Spleen (tissue), 11 donors: ENCODE results near the gene MID1. TPM values are rescaled to one million over a fixed set of nuclear protein-coding genes. Genes with fewer than 3 reads are reported as not detected.

Source experiments
- DNase-seq: peaks from one replicate; pipeline ENCODE4 v3.0.0-alpha.2; 2020
- H3K27ac ChIP-seq, 8 donors: fragments of 200-600 bp; sonication (generic) in 7 of 8; 1 replicate in 4 of 8; 2 replicates in 4 of 8; pipeline versions ENCODE4 v1.5.0 to v1.8.0; 2016 to 2021; ENCODE audit warnings: inconsistent platforms in 4 of 8, mild to moderate bottlenecking in 4 of 8, moderate library complexity in 1 of 8
- H3K27me3 ChIP-seq, 7 donors: fragments of 200-600 bp; sonication (generic) in 6 of 7; replicated peaks in 1 of 7; 1 replicate in 4 of 7; 2 replicates in 3 of 7; pipeline versions ENCODE4 v1.5.0 to v1.8.0; 2016 to 2021; ENCODE audit warnings: inconsistent platforms in 3 of 7, mild to moderate bottlenecking in 1 of 7
- H3K36me3 ChIP-seq, 6 donors: fragments of 200-600 bp; sonication (generic) in 5 of 6; 1 replicate in 4 of 6; 2 replicates in 2 of 6; pipeline versions ENCODE4 v1.5.0 to v1.8.0; 2016 to 2021; ENCODE audit warnings: inconsistent platforms in 2 of 6
- H3K4me1 ChIP-seq, 6 donors: fragments of 200-600 bp; sonication (generic) in 5 of 6; 1 replicate in 3 of 6; 2 replicates in 3 of 6; pipeline versions ENCODE4 v1.5.0 to v1.8.0; 2016 to 2021; ENCODE audit warnings: inconsistent platforms in 3 of 6
- H3K4me3 ChIP-seq, 8 donors: fragments of 200-600 bp; sonication (generic) in 7 of 8; 1 replicate in 4 of 8; 2 replicates in 4 of 8; pipeline versions ENCODE4 v1.5.0 to v1.8.0; 2016 to 2021; ENCODE audit warnings: inconsistent platforms in 4 of 8, mild to moderate bottlenecking in 4 of 8, moderate library complexity in 2 of 8
- H3K9me3 ChIP-seq, 8 donors: fragments of 200-600 bp; sonication (generic) in 7 of 8; 1 replicate in 4 of 8; 2 replicates in 4 of 8; pipeline versions ENCODE4 v1.5.0 to v1.8.0; 2016 to 2021; ENCODE audit warnings: inconsistent platforms in 4 of 8
- POLR2A ChIP-seq, 3 donors: fragments of 450-650 bp; IDR thresholded peaks; one replicate each; pipeline ENCODE4 v1.5.1; 2017; ENCODE audit warnings: antibody characterized with exemption in 3 of 3, mild to moderate bottlenecking in 1 of 3
- POLR2AphosphoS5 ChIP-seq, 3 donors: sonication (generic); formaldehyde crosslinking; IDR thresholded peaks; one replicate each; pipeline ENCODE4 v1.5.1; 2017; ENCODE audit warnings: antibody characterized with exemption in 3 of 3
- WGBS, 5 donors: extraction: QIAGEN DNeasy Blood & Tissue Kit in 3 of 5; methylation state at CpG; one replicate each; pipeline versions ENCODE4 v1.1.5 to v1.1.7; 2013 to 2018; 5-methylcytosine and 5-hydroxymethylcytosine counted together
- intact Hi-C: fragments of 100-400 bp; cut with DNase I; formaldehyde crosslinking; loops from one replicate; pipeline ENCODE4 v1.15.0; 2023; ENCODE audit warnings: low total_unique reads
- polyA plus RNA-seq, 3 donors: library from polyadenylated mRNA; stranded (reverse); fragments of 200-250 nt; gene quantifications; one replicate each; pipeline ENCODE4 v1.2.1, GENCODE V29; 2013
- total RNA-seq, 7 donors: library from RNA; depleted of rRNA in 3 of 7; stranded (reverse); fragments of >200 nt in 3 of 7; fragmentation: NEBNext Ultra II Directional in 4 of 7; extraction: Animal tissue kit (Norgen Biotek cat#: 25700) in 4 of 7; gene quantifications; one replicate each; pipeline versions ENCODE4 v1.1.0 to v1.2.1, GENCODE V29; 2016 to 2021
- TF ChIP-seq, protein P1 (sequence below), 11 experiments: fragments of 200-600 bp in 7 of 11; fragments of 450-650 bp in 4 of 11; sonication (generic) in 4 of 11; IDR thresholded peaks in 8 of 11; conservative IDR thresholded peaks in 3 of 11; 1 replicate in 7 of 11; 2 replicates in 4 of 11; pipeline versions ENCODE4 v1.4.0 to v1.8.0; 2016 to 2021; ENCODE audit warnings: antibody characterized with exemption in 11 of 11, inconsistent platforms in 4 of 11, mild to moderate bottlenecking in 1 of 11
- donor health status: healthy with polysubstance abuse.
- donor health status: DM: no; HTN: no; CAD: no; lungs with moderate emphysema.
- donor health status: DM: no; HTN: no; CAD: no.
- donor health status: Bipolar disorder and iron deficiency.
- donor health status: healthy.
- donor health status: DM: no; HTN: no; CAD: no.
- donor health status: DM: yes; HTN: yes; CAD: no.

Gene MID1
- total and polyA plus RNA-seq, 10 donors: 0.24 to 4.4 (median 2.7) TPM

GRCh38 chrX:10415306-10416001, 204.9 kb downstream of the MID1 start:
- TF ChIP-seq POLR2A (IDR thresholded peaks at IDR 0.05) (no peak), POLR2AphosphoS5 (IDR thresholded peaks at IDR 0.05) (no peak)
- TF ChIP-seq, protein P1, sequence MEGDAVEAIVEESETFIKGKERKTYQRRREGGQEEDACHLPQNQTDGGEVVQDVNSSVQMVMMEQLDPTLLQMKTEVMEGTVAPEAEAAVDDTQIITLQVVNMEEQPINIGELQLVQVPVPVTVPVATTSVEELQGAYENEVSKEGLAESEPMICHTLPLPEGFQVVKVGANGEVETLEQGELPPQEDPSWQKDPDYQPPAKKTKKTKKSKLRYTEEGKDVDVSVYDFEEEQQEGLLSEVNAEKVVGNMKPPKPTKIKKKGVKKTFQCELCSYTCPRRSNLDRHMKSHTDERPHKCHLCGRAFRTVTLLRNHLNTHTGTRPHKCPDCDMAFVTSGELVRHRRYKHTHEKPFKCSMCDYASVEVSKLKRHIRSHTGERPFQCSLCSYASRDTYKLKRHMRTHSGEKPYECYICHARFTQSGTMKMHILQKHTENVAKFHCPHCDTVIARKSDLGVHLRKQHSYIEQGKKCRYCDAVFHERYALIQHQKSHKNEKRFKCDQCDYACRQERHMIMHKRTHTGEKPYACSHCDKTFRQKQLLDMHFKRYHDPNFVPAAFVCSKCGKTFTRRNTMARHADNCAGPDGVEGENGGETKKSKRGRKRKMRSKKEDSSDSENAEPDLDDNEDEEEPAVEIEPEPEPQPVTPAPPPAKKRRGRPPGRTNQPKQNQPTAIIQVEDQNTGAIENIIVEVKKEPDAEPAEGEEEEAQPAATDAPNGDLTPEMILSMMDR (IDR thresholded peaks at IDR 0.05 in 8 of 11, conservative IDR thresholded peaks at IDR 0.05 in 3 of 11): no peak
- WGBS, 5 donors: 69 to 86% (median 80%) methylated on average over 9 of the region's 9 CpGs
- H3K27ac ChIP-seq: no peak overlapping the region
- no peak for DNase-seq
- H3K4me1 ChIP-seq: no peaks in the 10 kb centered on the region
- no peaks in the 10 kb centered on the region for H3K9me3 ChIP-seq
- no peaks in the 10 kb centered on the region for H3K27me3 ChIP-seq
- intact Hi-C loops: no loop called here
- no peaks in the 10 kb centered on the region for H3K36me3 ChIP-seq
- H3K4me3 ChIP-seq: no peak overlapping the region

DNA sequence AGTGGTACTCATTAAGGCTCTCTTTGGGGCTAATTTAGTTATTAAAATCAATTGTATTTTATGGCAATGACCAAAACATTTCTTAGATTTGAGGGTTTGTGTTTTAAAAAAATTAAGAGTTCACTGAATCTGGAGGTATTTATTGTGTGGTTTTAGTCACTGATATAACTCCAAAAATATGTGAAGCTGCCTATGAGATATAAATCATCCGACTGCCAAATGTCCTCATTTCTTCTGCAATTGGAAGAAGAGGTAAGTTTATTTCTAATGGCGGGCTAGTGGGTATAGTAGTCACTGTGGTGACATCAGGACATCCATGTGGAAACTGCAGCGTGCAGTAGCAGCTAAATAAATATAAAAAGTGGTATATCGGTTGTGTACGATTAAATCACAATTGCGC, 205.5 kb downstream of the MID1 start:
- no peaks in the 10 kb centered on the region for H3K27me3 ChIP-seq
- H3K36me3 ChIP-seq: no peaks in the 10 kb centered on the region
- intact Hi-C loops: no loop called here
- TF ChIP-seq, protein P1 (IDR thresholded peaks at IDR 0.05 in 8 of 11, conservative IDR thresholded peaks at IDR 0.05 in 3 of 11): no peak
- no peak for TF ChIP-seq POLR2A (IDR thresholded peaks at IDR 0.05)
- no peak for TF ChIP-seq POLR2AphosphoS5 (IDR thresholded peaks at IDR 0.05)
- no peaks in the 10 kb centered on the region for H3K9me3 ChIP-seq
- no peak for DNase-seq
- WGBS, 5 donors: 78 to 98% (median 90%) methylated on average over 6 of the region's 6 CpGs
- no peak overlapping the region for H3K27ac ChIP-seq
- no peaks in the 10 kb centered on the region for H3K4me1 ChIP-seq
- no peak overlapping the region for H3K4me3 ChIP-seq

- intact Hi-C loops: no loop called here
- H3K4me3 ChIP-seq: no peak overlapping the region
- 87 to 95% (median 94%) methylated on average over 9 of the region's 9 CpGs for WGBS, 5 donors
- DNase-seq: no peak
- no peaks in the 10 kb centered on the region for H3K9me3 ChIP-seq
- H3K27me3 ChIP-seq: no peaks in the 10 kb centered on the region
- TF ChIP-seq POLR2AphosphoS5 (IDR thresholded peaks at IDR 0.05): no peak
- TF ChIP-seq POLR2A (IDR thresholded peaks at IDR 0.05): no peak
- TF ChIP-seq, protein P1 (IDR thresholded peaks at IDR 0.05 in 8 of 11, conservative IDR thresholded peaks at IDR 0.05 in 3 of 11): no peak
- no peaks in the 10 kb centered on the region for H3K36me3 ChIP-seq
- H3K4me1 ChIP-seq: no peaks in the 10 kb centered on the region
- H3K27ac ChIP-seq: no peak overlapping the region
These were observed 206.1 kb downstream of the MID1 start for GRCh38 chrX:10414156-10414824.

GRCh38 chrX:10404436-10404835, 215.9 kb downstream of the MID1 start:
- no peak for DNase-seq

More at GRCh38 chrX:10404436-10404835, 215.9 kb downstream of the MID1 start:
- H3K4me1 ChIP-seq: no peaks in the 10 kb centered on the region
- H3K4me3 ChIP-seq: no peak overlapping the region
- H3K9me3 ChIP-seq: peaks cover 0 to 7% (median 0%) of the 10 kb centered on the region in 8 donors
- TF ChIP-seq, protein P1 (IDR thresholded peaks at IDR 0.05 in 8 of 11, conservative IDR thresholded peaks at IDR 0.05 in 3 of 11): no peak
- TF ChIP-seq POLR2A (IDR thresholded peaks at IDR 0.05): no peak
- TF ChIP-seq POLR2AphosphoS5 (IDR thresholded peaks at IDR 0.05): no peak
- H3K27me3 ChIP-seq: no peaks in the 10 kb centered on the region
- intact Hi-C loops: no loop called here
- no peaks in the 10 kb centered on the region for H3K36me3 ChIP-seq
- no peak overlapping the region for H3K27ac ChIP-seq
